ENCODE results near the gene DNAH2.

The DNAH2 gene

GRCh38 chr17:7716901-7717755 lies at the start of gene DNAH2:
Gene DNAH2, plus strand, starts transcription at chr17:7717744. Its CDS starts 1,991 bp downstream, at chr17:7719735.
- DNase-seq = peak; percentile 92 to 93

- no peak for DNase-seq
Observed at GRCh38 chr17:7668482-7668881, 49.1 kb upstream of the DNAH2 start.

- DNase-seq = no peak
Observed at GRCh38 chr17:7673239-7673638, 44.3 kb upstream of the DNAH2 start.

GRCh38 chr17:7674934-7675333 lies 42.6 kb upstream of the DNAH2 start:
- DNase-seq = no peak

- no peak for DNase-seq
Observed at GRCh38 chr17:7676533-7676932, 41.0 kb upstream of the DNAH2 start.

GRCh38 chr17:7677388-7678067 lies 40.0 kb upstream of the DNAH2 start:
- DNase-seq = no peak

- DNase-seq = no peak
Observed at GRCh38 chr17:7684851-7685532, 32.6 kb upstream of the DNAH2 start.

GRCh38 chr17:7685533-7686221 lies 31.9 kb upstream of the DNAH2 start:
- peak; percentile 84 to 94 for DNase-seq

- DNase-seq = peak; percentile 74 to 81
Observed at GRCh38 chr17:7686222-7687071, 31.1 kb upstream of the DNAH2 start.

- DNase-seq = peak; percentile 87 to 88
Observed at GRCh38 chr17:7687072-7687907, 30.3 kb upstream of the DNAH2 start, which contains the start of gene TP53. Gene TP53, minus strand, starts transcription at chr17:7687490. Its CDS starts 10,896 bp downstream, at chr17:7676594.

GRCh38 chr17:7687908-7688807 lies 29.4 kb upstream of the DNAH2 start, which contains the start of gene WRAP53:
Gene WRAP53, plus strand, starts transcription at chr17:7688477. Its CDS starts 172 bp downstream, at chr17:7688649.
- peak; percentile 95 to 97 for DNase-seq

- no peak for DNase-seq
Observed at GRCh38 chr17:7688808-7689316, 28.7 kb upstream of the DNAH2 start.

- DNase-seq = no peak
Observed at GRCh38 chr17:7695586-7695985, 22.0 kb upstream of the DNAH2 start.

GRCh38 chr17:7697828-7698588 lies 19.5 kb upstream of the DNAH2 start:
- no peak for DNase-seq

GRCh38 chr17:7700510-7700909 lies 17.0 kb upstream of the DNAH2 start:
- no peak for DNase-seq

- DNase-seq = no peak
Observed at GRCh38 chr17:7701681-7702080, 15.9 kb upstream of the DNAH2 start.

- no peak for DNase-seq
Observed at GRCh38 chr17:7702776-7703175, 14.8 kb upstream of the DNAH2 start.

Measured in NCI-H1930 (cell line).